Hepatocyte (in vitro differentiated cells): ENCODE data around the gene AGXT. TPM values are rescaled to one million over a fixed set of nuclear protein-coding genes. Genes with fewer than 3 reads are reported as not detected.
A peak's percentile ranks its signal among the peaks of the same experiment; 100 is the strongest.

Experiments used
- DNase-seq: peaks from one replicate; pipeline ENCODE4 v3.0.0-alpha.2; 2016; ENCODE audit warnings: low spot score
- H2AFZ ChIP-seq: fragments of 200-600 bp; sonication (generic); 2 replicates; pipeline ENCODE4 v1.6.0; 2016; ENCODE audit warnings: antibody characterized with exemption, mild to moderate bottlenecking
- H3K27ac ChIP-seq: fragments of 200-600 bp; sonication (generic); 2 replicates; pipeline ENCODE4 v1.5.1; 2016; ENCODE audit warnings: mild to moderate bottlenecking
- H3K27me3 ChIP-seq: fragments of 200-600 bp; sonication (generic); 2 replicates; pipeline ENCODE4 v1.6.1; 2016
- H3K36me3 ChIP-seq: fragments of 200-600 bp; sonication (generic); replicated peaks from 2 replicates; pipeline ENCODE4 v1.5.1; 2016; ENCODE audit warnings: low read depth; ENCODE audit not compliant: insufficient read depth
- H3K4me1 ChIP-seq: fragments of 200-600 bp; sonication (generic); 2 replicates; pipeline ENCODE4 v1.5.1; 2016; ENCODE audit warnings: mild to moderate bottlenecking, moderate library complexity; ENCODE audit not compliant: insufficient read depth
- H3K4me2 ChIP-seq: fragments of 200-600 bp; sonication (generic); 2 replicates; pipeline ENCODE4 v1.6.0; 2016
- H3K4me3 ChIP-seq: fragments of 200-600 bp; sonication (generic); 2 replicates; pipeline ENCODE4 v1.5.1; 2016; ENCODE audit warnings: mild to moderate bottlenecking
- H3K79me2 ChIP-seq: fragments of 200-600 bp; sonication (generic); 2 replicates; pipeline ENCODE4 v1.6.0; 2017; ENCODE audit warnings: mild to moderate bottlenecking
- H3K9me2 ChIP-seq: fragments of 200-600 bp; sonication (generic); replicated peaks from 2 replicates; pipeline ENCODE4 v1.6.0; 2017; ENCODE audit warnings: mild to moderate bottlenecking; ENCODE audit not compliant: insufficient read depth
- H3K9me3 ChIP-seq: fragments of 200-600 bp; sonication (generic); 2 replicates; pipeline ENCODE4 v1.5.1; 2016; ENCODE audit warnings: low read depth, mild to moderate bottlenecking
- H4K20me1 ChIP-seq: fragments of 200-600 bp; sonication (generic); 2 replicates; pipeline ENCODE4 v1.6.0; 2016; ENCODE audit warnings: mild to moderate bottlenecking; ENCODE audit not compliant: insufficient read depth, poor library complexity, severe bottlenecking
- EZH2 ChIP-seq: fragments of 200-600 bp; sonication (generic); IDR thresholded peaks from 2 replicates; pipeline ENCODE4 v1.6.1; 2016; ENCODE audit warnings: antibody characterized with exemption, mild to moderate bottlenecking, borderline replicate concordance
- EZH2phosphoT487 ChIP-seq: fragments of 200-600 bp; sonication (generic); IDR thresholded peaks from one replicate; pipeline ENCODE4 v1.6.1; 2018; ENCODE audit warnings: antibody characterized with exemption, mild to moderate bottlenecking, low read depth, moderate library complexity; ENCODE audit not compliant: unreplicated experiment, severe bottlenecking
- WGBS: methylation state at CpG from one replicate; pipeline ENCODE4 v1.1.6; 2016; ENCODE audit warnings: low lambda C conversion rate; ENCODE audit errors: missing lambda C conversion rate; 5-methylcytosine and 5-hydroxymethylcytosine counted together
- polyA plus RNA-seq: library from polyadenylated mRNA; unstranded; fragments of >200 nt; fragmentation: Nextera tagmentation; extraction: Ambion mirVana; gene quantifications from 2 replicates; pipeline ENCODE4 v1.2.1, GENCODE V29; 2016
- total RNA-seq: library from RNA; depleted of rRNA; stranded (reverse); fragments of >200 nt; gene quantifications from 2 replicates; pipeline ENCODE4 v1.2.3, GENCODE V29; 2014
- TF ChIP-seq, protein P1 (sequence below): fragments of 200-600 bp; sonication (generic); IDR thresholded peaks from 2 replicates; pipeline ENCODE4 v1.5.1; 2016; ENCODE audit warnings: antibody characterized with exemption, mild to moderate bottlenecking; ENCODE audit not compliant: poor library complexity

Gene AGXT
- total and polyA plus RNA-seq, 2 experiments from 2014 or later, result 90.8 to 169 TPM

DNA sequence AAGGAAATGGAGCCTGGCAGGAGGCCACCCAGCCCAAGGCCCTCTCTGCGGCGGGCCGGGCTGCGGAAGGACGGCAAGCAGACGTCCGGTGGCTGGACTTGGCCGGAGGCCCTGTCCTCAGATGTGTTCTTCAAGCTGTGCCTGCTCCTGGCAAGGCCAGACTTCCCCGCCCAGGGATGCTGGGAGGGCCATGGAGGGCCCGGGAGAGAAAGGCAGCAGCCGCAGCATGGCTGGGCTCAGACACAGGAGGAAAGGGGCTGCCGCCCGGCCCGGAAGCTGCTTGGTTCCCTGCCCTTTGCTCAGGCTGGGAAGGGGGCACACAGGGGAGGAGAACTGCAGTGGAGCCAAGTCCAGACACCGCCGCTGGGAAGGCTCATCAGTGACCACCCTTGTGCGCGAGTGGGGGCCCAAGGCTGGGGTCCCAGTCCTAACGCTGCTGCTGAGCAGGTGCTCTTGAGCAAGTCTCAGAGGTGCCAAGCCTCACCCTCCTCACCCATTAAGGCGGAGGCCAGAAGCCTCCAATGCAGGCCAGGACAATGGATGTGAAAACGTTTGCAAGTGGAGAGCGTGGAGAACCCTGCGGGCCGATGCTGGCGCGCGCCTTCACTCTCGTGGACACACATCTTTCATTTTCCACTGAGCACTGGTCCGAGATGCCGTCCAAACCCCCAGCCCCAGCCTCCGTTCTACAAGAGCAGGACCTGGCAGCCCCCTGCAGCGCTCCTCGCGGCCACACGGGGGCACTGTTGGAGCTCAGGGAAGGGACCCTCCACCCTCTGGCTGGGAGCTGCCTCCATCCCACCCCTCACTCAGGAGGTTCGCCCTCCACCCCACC lies 45.4 kb downstream of the AGXT start:
- Histone ChIP-seq H3K27me3 (peaks cover 11% of the 10 kb centered on the region), H3K4me2 (no peak overlapping the region), H3K36me3 (no peaks in the 10 kb centered on the region), H4K20me1 (no peaks in the 10 kb centered on the region), H3K79me2 (no peaks in the 10 kb centered on the region), H3K4me3 (no peak overlapping the region), H3K27ac (no peak overlapping the region), H2AFZ (no peak overlapping the region), H3K9me3 (no peaks in the 10 kb centered on the region), H3K9me2 (no peaks in the 10 kb centered on the region), H3K4me1 (peaks cover 20% of the 10 kb centered on the region)
- peak; percentile 72 for DNase-seq
- TF ChIP-seq, protein P1, sequence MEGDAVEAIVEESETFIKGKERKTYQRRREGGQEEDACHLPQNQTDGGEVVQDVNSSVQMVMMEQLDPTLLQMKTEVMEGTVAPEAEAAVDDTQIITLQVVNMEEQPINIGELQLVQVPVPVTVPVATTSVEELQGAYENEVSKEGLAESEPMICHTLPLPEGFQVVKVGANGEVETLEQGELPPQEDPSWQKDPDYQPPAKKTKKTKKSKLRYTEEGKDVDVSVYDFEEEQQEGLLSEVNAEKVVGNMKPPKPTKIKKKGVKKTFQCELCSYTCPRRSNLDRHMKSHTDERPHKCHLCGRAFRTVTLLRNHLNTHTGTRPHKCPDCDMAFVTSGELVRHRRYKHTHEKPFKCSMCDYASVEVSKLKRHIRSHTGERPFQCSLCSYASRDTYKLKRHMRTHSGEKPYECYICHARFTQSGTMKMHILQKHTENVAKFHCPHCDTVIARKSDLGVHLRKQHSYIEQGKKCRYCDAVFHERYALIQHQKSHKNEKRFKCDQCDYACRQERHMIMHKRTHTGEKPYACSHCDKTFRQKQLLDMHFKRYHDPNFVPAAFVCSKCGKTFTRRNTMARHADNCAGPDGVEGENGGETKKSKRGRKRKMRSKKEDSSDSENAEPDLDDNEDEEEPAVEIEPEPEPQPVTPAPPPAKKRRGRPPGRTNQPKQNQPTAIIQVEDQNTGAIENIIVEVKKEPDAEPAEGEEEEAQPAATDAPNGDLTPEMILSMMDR, result peak; percentile 95
- no peak for TF ChIP-seq EZH2
- no peak for TF ChIP-seq EZH2phosphoT487
- 57% methylated on average over 35 of the region's 36 CpGs for WGBS

DNA sequence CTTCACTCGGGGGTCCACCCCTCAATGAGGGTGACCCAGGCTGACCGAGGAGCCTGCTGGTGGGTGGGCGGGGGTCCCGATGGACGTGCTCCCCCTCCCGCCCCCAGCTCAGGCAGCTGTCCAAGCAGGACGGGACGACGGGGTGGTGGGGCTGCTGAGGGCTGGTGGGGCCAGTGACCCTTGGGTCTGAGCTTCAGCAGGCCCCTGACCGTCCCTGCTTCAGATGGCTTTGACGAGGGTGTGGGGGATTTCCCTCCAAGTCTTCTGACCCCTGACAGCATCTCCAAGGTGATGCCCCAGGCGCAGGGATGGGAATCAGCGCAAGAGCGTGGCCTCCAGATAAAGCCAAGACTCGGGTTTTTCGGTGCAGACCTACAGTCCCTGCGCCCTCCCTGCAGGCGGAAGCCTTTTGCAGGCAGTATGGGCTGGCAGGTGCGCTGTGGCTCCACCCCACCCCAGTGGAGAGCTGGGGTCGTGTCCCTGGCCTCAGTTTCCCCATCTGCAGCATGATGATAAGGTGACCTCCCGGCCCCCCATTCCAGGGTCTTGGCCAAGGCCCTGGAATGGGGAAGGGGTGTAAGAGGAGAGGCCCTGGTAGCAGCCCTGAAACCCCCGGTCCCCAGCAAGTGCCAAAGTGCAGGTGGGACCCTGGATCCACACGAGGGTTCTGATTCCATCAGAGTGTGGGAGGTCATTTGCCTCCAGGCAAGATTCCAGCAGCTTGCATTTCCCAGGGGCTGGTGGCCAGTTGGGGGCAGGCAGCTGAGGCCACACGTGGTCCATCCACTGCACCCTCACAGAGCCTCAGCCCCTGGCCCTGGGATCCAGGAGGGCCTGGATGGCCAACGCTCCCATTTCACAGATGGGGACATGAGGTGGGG lies 46.3 kb downstream of the AGXT start:
- H3K4me2 ChIP-seq, result no peak overlapping the region
- TF ChIP-seq, protein P1, result no peak
- TF ChIP-seq EZH2, result no peak
- TF ChIP-seq EZH2phosphoT487, result no peak

DNA sequence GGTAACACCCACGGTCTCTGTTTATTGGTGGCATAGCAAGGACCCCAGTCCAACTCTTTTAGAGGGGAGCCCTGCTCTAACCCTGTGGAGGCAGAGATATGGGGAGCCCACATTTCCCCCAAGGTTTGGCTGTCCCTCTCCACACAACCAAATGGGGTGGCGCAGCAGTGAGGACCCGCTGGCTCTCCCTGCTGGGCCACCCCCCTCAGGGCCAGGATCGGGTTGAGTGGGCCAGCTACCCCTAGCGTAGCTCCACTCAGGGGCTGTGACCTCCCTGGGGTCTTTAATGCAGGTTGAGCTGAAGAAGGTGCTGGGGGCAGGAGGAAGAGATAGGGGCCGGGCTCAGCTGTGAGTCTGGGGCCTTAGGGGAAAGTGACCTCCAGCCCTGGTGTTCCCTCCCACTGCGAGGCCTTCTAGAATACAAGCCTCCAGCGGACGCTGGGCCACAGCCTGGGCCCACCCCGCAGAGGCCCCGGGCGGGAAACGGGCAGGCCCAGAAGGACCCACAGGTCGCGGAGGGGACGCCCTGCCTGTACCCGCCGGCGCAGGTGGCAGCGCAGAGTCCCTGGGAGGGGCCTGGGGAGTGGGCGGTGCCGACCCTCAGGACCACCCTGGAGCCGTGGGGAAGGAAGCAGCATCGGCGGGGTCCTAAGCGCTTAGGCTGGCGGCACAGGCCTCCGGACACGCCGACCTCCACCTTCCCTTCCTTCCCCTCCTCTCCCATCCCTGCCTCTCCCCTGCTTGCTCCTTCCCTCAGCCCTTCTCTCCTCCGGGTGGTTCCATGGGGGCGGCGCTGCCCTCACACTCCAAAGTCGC lies 47.1 kb downstream of the AGXT start:
- WGBS, result 38% methylated on average over 19 of the region's 34 CpGs
- Histone ChIP-seq H4K20me1 (no peaks in the 10 kb centered on the region), H3K4me3 (no peak overlapping the region), H2AFZ (no peak overlapping the region), H3K79me2 (no peaks in the 10 kb centered on the region), H3K27me3 (peaks cover 11% of the 10 kb centered on the region), H3K4me2 (peak overlapping the region; percentile 43), H3K4me1 (peaks cover 20% of the 10 kb centered on the region), H3K9me2 (no peaks in the 10 kb centered on the region), H3K27ac (no peak overlapping the region), H3K36me3 (no peaks in the 10 kb centered on the region), H3K9me3 (no peaks in the 10 kb centered on the region)
- TF ChIP-seq, protein P1, result no peak
- TF ChIP-seq EZH2phosphoT487, result no peak
- no peak for TF ChIP-seq EZH2
- no peak for DNase-seq

More for the DNA sequence above, 46.3 kb downstream of the AGXT start:
- Histone ChIP-seq H3K27me3 (peaks cover 11% of the 10 kb centered on the region), H2AFZ (no peak overlapping the region), H3K27ac (no peak overlapping the region), H3K9me2 (no peaks in the 10 kb centered on the region), H3K36me3 (no peaks in the 10 kb centered on the region), H4K20me1 (no peaks in the 10 kb centered on the region), H3K9me3 (no peaks in the 10 kb centered on the region), H3K4me3 (no peak overlapping the region), H3K4me1 (peaks cover 20% of the 10 kb centered on the region), H3K79me2 (no peaks in the 10 kb centered on the region)
- no peak for DNase-seq
- WGBS, result 82% methylated on average over 16 of the region's 25 CpGs
